PC-9 (cell line): ENCODE results near the gene NOTO.

ENCODE experiments used
- CTCF ChIP-seq: fragments of 200-600 bp; sonication (generic); conservative IDR thresholded peaks from 2 replicates; pipeline ENCODE4 v1.6.1; 2017; ENCODE audit warnings: mixed run types, antibody characterized with exemption, mild to moderate bottlenecking, moderate library complexity
- EZH2 ChIP-seq: fragments of 200-600 bp; sonication (generic); IDR thresholded peaks from 2 replicates; pipeline ENCODE4 v1.8.0; 2017; ENCODE audit warnings: antibody characterized with exemption, low read depth

GRCh38 chr2:73228631-73229030, 26.3 kb downstream of the NOTO start:
- no peak for TF ChIP-seq CTCF
- TF ChIP-seq EZH2: no peak
